ENCODE data around the gene STAT5B.

Gene STAT5B

DNA sequence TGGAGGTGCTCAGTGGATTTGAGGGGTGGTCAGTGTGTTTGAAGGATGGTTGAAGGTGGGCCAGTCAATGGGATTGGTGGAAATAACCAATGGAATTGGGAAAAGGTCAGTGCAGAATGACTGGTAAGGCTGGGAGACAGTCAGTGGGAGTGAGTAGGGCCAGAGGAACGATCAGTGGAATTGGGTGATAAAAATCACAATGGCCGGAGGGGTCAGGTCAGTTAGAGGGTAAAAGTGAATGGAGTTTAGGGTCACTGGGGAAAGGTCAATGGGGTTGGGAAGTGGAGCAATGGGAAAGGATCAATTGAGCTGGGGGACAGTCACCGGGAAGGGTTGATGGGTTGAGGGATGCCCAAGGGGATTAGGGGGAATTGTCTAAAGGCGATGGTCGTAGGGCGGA, 110.4 kb downstream of the STAT5B start:
- no peak overlapping the region for H3K4me3 ChIP-seq (ENCODE audit: low read length)
- TF ChIP-seq, protein P1, sequence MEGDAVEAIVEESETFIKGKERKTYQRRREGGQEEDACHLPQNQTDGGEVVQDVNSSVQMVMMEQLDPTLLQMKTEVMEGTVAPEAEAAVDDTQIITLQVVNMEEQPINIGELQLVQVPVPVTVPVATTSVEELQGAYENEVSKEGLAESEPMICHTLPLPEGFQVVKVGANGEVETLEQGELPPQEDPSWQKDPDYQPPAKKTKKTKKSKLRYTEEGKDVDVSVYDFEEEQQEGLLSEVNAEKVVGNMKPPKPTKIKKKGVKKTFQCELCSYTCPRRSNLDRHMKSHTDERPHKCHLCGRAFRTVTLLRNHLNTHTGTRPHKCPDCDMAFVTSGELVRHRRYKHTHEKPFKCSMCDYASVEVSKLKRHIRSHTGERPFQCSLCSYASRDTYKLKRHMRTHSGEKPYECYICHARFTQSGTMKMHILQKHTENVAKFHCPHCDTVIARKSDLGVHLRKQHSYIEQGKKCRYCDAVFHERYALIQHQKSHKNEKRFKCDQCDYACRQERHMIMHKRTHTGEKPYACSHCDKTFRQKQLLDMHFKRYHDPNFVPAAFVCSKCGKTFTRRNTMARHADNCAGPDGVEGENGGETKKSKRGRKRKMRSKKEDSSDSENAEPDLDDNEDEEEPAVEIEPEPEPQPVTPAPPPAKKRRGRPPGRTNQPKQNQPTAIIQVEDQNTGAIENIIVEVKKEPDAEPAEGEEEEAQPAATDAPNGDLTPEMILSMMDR (conservative IDR thresholded peaks at IDR 0.05; ENCODE audit: low read length) = no peak
- DNase-seq (ENCODE audit: low read depth) = no peak

DNA sequence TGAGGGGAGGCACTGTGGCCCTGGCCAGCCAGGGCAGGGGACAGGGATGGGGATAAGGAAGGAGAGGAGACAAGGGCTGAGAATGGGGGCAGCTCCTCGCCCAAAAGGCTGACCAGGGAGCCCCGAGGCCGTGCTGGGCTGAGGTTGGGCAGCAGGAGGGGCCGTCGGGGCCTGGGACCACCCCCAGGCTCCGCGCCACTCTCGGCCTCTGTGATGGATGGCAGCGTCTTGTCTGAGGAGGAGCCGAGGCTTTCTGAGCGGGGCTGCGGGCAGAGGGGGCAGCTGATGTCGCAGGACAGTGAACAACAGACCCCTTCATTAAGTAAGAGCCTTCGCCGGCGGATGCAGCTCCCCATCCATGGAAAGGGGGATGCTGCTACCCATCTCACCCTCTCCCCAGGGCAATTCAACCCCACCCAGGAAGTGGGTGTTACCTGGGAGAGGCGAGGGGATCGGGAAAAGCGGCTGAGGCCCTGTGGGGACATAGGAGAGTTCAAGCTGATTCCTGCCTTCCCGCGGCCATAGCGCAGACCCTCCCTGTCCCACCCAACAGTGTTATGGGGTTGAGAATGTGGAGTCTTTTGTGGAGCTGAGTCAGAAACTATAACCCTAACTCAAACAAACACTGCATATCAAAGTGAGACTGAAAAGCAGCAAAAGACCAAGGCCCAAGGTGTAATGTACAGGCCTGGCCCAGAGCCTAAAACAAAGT, 112.3 kb downstream of the STAT5B start:
- TF ChIP-seq, protein P1 (conservative IDR thresholded peaks at IDR 0.05; ENCODE audit: low read length) = no peak
- H3K4me3 ChIP-seq (ENCODE audit: low read length) = no peak overlapping the region
- no peak for DNase-seq (ENCODE audit: low read depth)

DNA sequence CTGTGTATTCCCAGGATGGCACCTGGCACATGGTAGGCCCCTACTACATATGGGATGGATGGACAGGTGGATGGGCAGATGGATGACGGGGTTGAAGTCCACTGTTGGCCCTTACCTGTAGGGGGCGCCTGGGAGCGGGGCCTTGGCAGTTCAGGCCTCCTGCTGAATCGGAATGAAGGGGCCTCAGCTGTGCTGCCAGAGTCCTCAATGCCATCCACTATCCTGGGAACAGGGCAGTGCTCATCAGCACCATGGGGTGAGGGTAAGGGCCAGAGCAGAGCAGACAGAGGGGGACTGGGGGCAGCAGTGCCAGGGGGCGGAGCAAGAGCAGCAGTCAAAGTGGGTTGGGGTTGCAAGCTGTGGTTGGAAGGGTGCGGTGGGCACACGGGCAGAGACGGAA, 113.1 kb downstream of the STAT5B start:
- no peak overlapping the region for H3K4me3 ChIP-seq (ENCODE audit: low read length)
- no peak for DNase-seq (ENCODE audit: low read depth)
- TF ChIP-seq, protein P1 (conservative IDR thresholded peaks at IDR 0.05; ENCODE audit: low read length) = 0 out of 2 replicates have a peak, but pooled peaks have one; percentile 17

DNA sequence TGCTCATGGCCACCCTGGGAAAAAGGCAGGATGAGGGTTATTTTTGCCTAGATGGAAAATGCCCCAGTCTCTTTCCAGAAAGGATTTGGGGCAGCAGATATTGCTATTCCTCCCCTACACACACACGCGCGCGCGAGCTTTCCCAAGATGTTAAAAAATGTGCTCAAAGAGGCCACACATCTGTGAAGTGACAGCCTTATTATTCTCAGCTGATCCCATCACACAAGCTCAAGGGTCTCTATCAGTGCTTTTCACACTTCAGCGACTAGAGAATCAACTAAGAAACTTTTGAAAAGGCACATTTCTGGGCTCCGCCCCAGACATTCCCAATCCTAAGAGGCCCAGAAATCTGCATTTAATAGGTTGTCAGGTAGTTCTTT, 115.7 kb downstream of the STAT5B start:
- TF ChIP-seq, protein P1 (conservative IDR thresholded peaks at IDR 0.05; ENCODE audit: low read length) = no peak
- H3K4me3 ChIP-seq (ENCODE audit: low read length) = no peak overlapping the region

DNA sequence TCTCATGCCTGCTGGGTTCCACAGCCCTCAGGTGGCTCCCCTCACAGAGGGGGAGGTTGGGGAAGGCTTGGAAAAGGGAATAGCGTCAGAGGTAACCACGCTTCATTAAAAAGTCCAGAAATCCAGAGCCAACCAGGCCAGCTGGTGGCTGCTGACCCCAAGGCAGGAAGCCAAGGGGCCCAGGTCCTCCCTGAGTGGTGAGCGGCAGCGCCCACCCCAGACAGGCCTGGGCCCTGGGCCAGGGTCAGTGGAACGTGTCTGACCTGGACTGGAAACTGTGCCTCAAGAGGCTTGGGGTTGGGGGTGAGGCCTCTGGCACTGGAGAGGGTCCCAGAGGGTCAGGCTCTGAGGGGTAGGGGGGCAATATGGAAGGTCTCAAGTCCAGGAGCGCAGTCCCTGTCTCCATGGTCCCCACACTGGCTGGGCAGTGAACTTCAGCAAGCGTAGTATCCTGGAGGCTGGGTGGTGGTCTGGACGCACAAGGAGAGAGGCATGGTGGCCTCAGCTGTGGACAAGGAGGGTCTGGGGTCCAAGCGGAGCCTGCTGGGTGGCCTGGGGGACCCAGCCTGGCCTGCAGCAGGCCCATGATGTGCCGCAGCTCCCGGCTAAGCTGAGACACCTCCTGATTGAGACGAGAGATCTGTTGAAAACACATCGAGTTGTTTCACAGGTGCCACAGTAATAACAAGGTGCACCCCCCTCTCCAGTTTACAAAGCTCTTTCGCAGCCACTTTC, 116.2 kb downstream of the STAT5B start:
- TF ChIP-seq, protein P1 (conservative IDR thresholded peaks at IDR 0.05; ENCODE audit: low read length) = no peak
- DNase-seq (ENCODE audit: low read depth) = no peak
- H3K4me3 ChIP-seq (ENCODE audit: low read length) = no peak overlapping the region

More for the DNA sequence above, 115.7 kb downstream of the STAT5B start:
- no peak for DNase-seq (ENCODE audit: low read depth)

DNA sequence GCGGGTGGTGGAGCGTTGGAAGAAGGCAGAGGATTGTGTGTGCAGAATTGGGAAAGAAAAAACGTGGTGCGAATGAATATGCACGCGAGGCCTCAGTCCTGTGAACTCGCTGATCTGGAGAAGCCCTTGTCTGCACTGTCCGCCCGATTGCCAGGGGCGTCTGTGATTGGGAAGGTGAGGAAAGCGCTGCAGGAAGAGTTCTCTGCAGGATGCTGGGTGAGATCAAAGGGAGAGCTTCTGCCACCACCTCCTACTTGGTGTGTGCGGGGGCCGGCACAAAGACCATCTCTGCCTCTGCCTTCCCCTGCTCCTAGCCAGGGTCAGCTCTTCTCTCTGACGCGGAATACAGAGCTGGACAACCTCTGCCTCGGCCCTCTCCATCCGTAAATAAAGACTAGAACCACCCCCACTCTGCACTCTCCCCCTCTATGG, 120.6 kb downstream of the STAT5B start:
- no peak for DNase-seq (ENCODE audit: low read depth)
- TF ChIP-seq, protein P1 (conservative IDR thresholded peaks at IDR 0.05; ENCODE audit: low read length) = no peak
- H3K4me3 ChIP-seq (ENCODE audit: low read length) = peak overlapping the region; percentile 58
